NCI-H345 treated with DMSO at 0.1 percent for 48 hours (cell line): ENCODE measurements around the gene PFKL.

Source experiments
- DNase-seq: peaks from one replicate; lab custom pipeline; 2025; ENCODE audit not compliant: unreplicated experiment; lab: John Stamatoyannopoulos, UW

The PFKL gene

GRCh38 chr21:44374601-44375280 is 74.9 kb downstream of the PFKL start:
- no peak for DNase-seq

- no peak for DNase-seq
Observed at GRCh38 chr21:44375281-44375651, 75.4 kb downstream of the PFKL start.

GRCh38 chr21:44375761-44376241 is 75.9 kb downstream of the PFKL start:
- no peak for DNase-seq

- DNase-seq, result no peak
Observed at GRCh38 chr21:44376606-44377005, 76.8 kb downstream of the PFKL start.
